Vein endothelial cell (primary cell): ENCODE measurements around the gene PRR4. TPM values are rescaled to one million over a fixed set of nuclear protein-coding genes. Genes with fewer than 3 reads are reported as not detected.

ENCODE experiments used
- small RNA-seq: library from RNA; depleted of rRNA; stranded (forward); fragments of <200 nt; gene quantifications from one replicate; pipeline ENCODE3, GENCODE V24; 2012
- total RNA-seq: library from RNA; depleted of rRNA; stranded (reverse); fragments of >200 nt; gene quantifications from 2 replicates; pipeline ENCODE4 v1.2.3, GENCODE V29; 2012

Gene PRR4
- 0.76 and 2.3 TPM in 2 replicates for total RNA-seq

GRCh38 chr12:10849425-10849878 lies at the start of gene PRR4:
PRR4 (minus strand) TSS chr12:10849475; CDS start chr12:10849437, 38 bp downstream.

GRCh38 chr12:10884086-10884725 lies 34.9 kb upstream of the PRR4 start, which contains the start of gene PRH1:
PRH1 (minus strand) TSS chr12:10884255; CDS start chr12:10884217, 38 bp downstream.

GRCh38 chr12:10826258-10826657 lies 23.0 kb downstream of the PRR4 start, which contains the start of gene TAS2R10:
TAS2R10 (minus strand) TSS chr12:10826358; CDS start chr12:10826269, 89 bp downstream.

GRCh38 chr12:10810068-10810467 lies 39.2 kb downstream of the PRR4 start, which contains the start of gene TAS2R9:
TAS2R9 (minus strand) TSS chr12:10810168; CDS start chr12:10810075, 93 bp downstream.

GRCh38 chr12:10807186-10807585 lies 42.1 kb downstream of the PRR4 start, which contains the start of gene TAS2R8:
TAS2R8 (minus strand) TSS chr12:10807286; CDS start chr12:10806980, 306 bp downstream.

GRCh38 chr12:10802587-10802986 lies 46.7 kb downstream of the PRR4 start, which contains the start of gene TAS2R7:
TAS2R7 (minus strand) TSS chr12:10802627; CDS start chr12:10802570, 57 bp downstream.

Small RNAs within 50 kb of the gene (small RNA-seq; reads per million reads assigned to genes)
- gene PRR4: not detected

Other genes starting within 250 kb of the PRR4 start
- 9.8 and 15.3 TPM in 2 replicates for gene MAGOHB, start 235.9 kb downstream of the PRR4 start, total RNA-seq
- gene STYK1, start 175.4 kb downstream of the PRR4 start, total RNA-seq: 12.3 and 14.7 TPM in 2 replicates
- 311 and 333 TPM in 2 replicates for gene YBX3, start 126.2 kb downstream of the PRR4 start, total RNA-seq
- 0.48 TPM in 1 of 2 replicates, not detected in the other for gene TAS2R7, start 46.8 kb downstream of the PRR4 start, total RNA-seq
- 0.33 TPM in 1 of 2 replicates, not detected in the other for gene TAS2R8, start 42.2 kb downstream of the PRR4 start, total RNA-seq
- gene TAS2R9, start 39.3 kb downstream of the PRR4 start, total RNA-seq: 0.19 TPM in 1 of 2 replicates, not detected in the other
- gene TAS2R10, start 23.1 kb downstream of the PRR4 start, total RNA-seq: 0.98 and 1.5 TPM in 2 replicates
- 16.0 and 19.2 TPM in 2 replicates for gene PRH1, start 34.8 kb upstream of the PRR4 start, total RNA-seq
- gene TAS2R13, start 60.1 kb upstream of the PRR4 start, total RNA-seq: 1.6 and 2.4 TPM in 2 replicates
- 0.65 TPM in 1 of 2 replicates, not detected in the other for gene PRH2, start 79.8 kb upstream of the PRR4 start, total RNA-seq
- 2.3 and 4.0 TPM in 2 replicates for gene TAS2R14, start 89.8 kb upstream of the PRR4 start, total RNA-seq
- gene TAS2R50, start 137.4 kb upstream of the PRR4 start, total RNA-seq: 4.5 and 4.6 TPM in 2 replicates
- 3.9 and 5.4 TPM in 2 replicates for gene TAS2R20, start 148.8 kb upstream of the PRR4 start, total RNA-seq
- 5.5 and 6.5 TPM in 2 replicates for gene TAS2R19, start 173.1 kb upstream of the PRR4 start, total RNA-seq
- gene TAS2R31, start 181.9 kb upstream of the PRR4 start, total RNA-seq: 6.9 and 7.2 TPM in 2 replicates
- 2.9 and 3.1 TPM in 2 replicates for gene TAS2R46, start 212.8 kb upstream of the PRR4 start, total RNA-seq
- gene TAS2R43, start 242.8 kb upstream of the PRR4 start, total RNA-seq: 1.3 and 1.6 TPM in 2 replicates